ENCODE results near the gene SLAIN1.
"Not testable (repeated sequence)": the region's sequence is repeated elsewhere in the genome, so short reads cannot be mapped to it uniquely, and the experiment has no call there.

The SLAIN1 gene

DNA sequence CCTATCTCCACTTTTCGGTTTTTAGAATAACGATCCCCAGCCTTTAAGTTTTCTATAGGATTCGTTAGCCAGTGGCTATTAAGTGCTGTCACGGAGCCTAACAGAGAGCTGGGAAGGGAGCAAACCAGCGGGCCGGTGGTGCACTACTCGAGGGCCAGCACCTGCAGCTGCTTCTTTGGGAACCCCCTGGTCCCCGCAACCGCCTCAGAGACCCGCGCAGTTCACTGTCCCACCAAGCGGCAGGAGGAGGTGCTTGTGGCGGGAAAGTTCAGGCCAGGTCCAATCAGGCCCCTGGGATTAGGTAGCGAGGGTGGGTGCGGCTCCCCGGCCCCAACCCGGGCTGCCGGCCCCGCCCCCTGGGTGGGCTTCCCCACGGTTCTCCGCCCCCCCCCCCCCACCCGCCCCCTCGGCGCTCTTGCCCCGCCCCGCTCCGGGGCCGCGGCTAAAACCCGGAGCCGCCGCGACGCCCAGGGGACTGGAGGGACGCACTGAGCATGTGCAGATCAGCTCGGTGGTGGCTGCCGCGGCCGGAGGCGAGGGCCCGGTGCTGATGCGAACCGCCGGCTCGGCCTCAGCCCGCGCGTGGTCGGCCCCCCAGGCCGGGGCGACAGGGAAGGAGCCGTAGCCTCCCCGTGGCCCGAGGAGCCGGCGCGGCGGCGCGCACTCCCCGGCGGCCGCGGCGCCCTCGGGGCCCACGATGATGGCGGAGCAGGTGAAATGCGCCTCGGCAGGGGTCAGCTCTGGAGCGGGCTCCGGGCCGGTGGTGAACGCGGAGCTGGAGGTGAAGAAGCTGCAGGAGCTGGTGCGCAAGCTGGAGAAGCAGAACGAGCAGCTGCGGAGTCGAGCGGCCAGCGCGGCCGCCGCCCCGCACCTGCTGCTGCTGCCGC is at the start of gene SLAIN1:
Gene SLAIN1, plus strand, starts transcription at position 471 of the 887 bp plus-strand sequence. Its CDS starts 227 bp downstream, at position 698.
- no peak within 1 kb of the TSS for H3K27ac Mint-ChIP-seq
- H3K27me3 Mint-ChIP-seq, result peaks cover 3% of the 10 kb centered on the region
- peaks cover 4% of the 10 kb centered on the region for H3K36me3 Mint-ChIP-seq (ENCODE audit: low read depth)
- no peaks in the 10 kb centered on the region for H3K9me3 Mint-ChIP-seq
- H3K4me3 Mint-ChIP-seq, result peak within 1 kb of the TSS; percentile 100
- peaks cover 38% of the 10 kb centered on the region for H3K4me1 Mint-ChIP-seq (ENCODE audit: low read depth)

DNA sequence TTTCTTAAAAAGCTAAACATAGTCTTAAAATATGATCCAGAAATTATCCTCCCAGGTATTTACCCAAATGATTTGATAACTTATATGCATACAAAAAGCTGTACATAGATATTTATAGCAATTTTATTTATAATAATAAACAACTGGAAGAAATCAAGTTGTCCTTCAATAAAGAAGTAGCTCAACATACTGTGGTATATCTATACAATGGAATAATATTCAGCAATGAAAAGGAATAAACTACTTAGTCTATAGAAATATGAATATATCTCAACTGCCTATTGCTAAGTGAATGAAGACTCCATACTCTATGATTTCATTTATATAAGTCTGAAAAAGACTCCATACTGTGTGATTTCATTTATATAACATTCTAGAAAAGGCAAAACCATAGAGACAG is 47.1 kb upstream of the SLAIN1 start:
- Mint-ChIP-seq H3K36me3 (ENCODE audit: low read depth) (no peaks in the 10 kb centered on the region), H3K27me3 (no peaks in the 10 kb centered on the region), H3K4me1 (ENCODE audit: low read depth) (no peaks in the 10 kb centered on the region), H3K27ac (no peak overlapping the region), H3K9me3 (peaks cover 7% of the 10 kb centered on the region), H3K4me3 (no peak overlapping the region)

- H3K27me3 Mint-ChIP-seq, result no peaks in the 10 kb centered on the region
- peaks cover 7% of the 10 kb centered on the region for H3K9me3 Mint-ChIP-seq
- no peak overlapping the region for H3K4me3 Mint-ChIP-seq
- no peak overlapping the region for H3K27ac Mint-ChIP-seq
- H3K36me3 Mint-ChIP-seq (ENCODE audit: low read depth), result no peaks in the 10 kb centered on the region
- no peaks in the 10 kb centered on the region for H3K4me1 Mint-ChIP-seq (ENCODE audit: low read depth)
These were observed 44.2 kb upstream of the SLAIN1 start for GRCh38 chr13:77653301-77653700.

DNA sequence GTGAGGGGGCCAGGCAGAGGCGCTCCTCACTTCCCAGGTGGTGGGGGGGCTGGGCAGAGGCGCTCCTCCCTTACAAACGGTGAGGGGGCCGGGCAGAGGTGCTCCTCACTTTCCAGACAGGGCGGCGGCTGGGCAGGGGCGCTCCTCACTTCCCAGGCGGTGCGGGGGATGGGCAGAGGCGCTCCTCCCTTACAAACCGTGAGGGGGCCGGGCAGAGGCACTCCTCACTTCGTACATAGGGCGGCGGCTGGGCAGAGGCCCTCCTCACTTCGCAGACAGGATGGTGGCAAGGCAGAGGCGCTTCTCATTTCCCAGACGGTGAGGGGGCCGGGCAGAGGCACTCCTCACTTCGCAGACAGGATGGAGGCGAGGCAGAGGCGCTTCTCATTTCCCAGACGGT is 37.5 kb upstream of the SLAIN1 start:
- H3K4me1 Mint-ChIP-seq (ENCODE audit: low read depth); H3K36me3 Mint-ChIP-seq (ENCODE audit: low read depth); H3K27me3 Mint-ChIP-seq; H3K9me3 Mint-ChIP-seq; H3K27ac Mint-ChIP-seq; H3K4me3 Mint-ChIP-seq: not testable (repeated sequence)

DNA sequence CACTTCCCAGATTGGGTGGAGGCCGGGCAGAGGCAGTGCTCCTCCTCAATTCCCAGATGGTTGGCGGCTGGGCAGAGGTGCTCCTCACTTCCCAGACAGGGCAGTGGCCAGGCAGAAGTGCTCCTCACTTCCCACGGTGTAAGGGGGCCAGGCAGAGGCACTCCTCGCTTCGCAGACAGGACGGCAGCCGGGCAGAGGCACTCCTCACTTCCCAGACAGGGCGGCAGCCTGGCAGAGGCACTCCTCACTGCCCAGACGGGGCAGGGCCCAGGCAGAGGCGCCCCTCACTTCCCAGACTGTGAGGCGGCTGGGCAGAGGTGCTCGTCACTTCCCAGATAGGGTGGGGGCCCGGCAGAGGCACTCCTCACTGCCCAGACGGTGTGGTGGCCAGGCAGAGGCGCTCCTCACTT is 36.6 kb upstream of the SLAIN1 start:
- Mint-ChIP-seq H3K36me3 (ENCODE audit: low read depth) (no peaks in the 10 kb centered on the region), H3K9me3 (no peaks in the 10 kb centered on the region), H3K4me1 (ENCODE audit: low read depth) (no peaks in the 10 kb centered on the region), H3K27ac (no peak overlapping the region), H3K4me3 (no peak overlapping the region), H3K27me3 (no peaks in the 10 kb centered on the region)

GRCh38 chr13:77662301-77662700 is 35.2 kb upstream of the SLAIN1 start:
- H3K4me3 Mint-ChIP-seq; H3K4me1 Mint-ChIP-seq (ENCODE audit: low read depth); H3K36me3 Mint-ChIP-seq (ENCODE audit: low read depth); H3K27me3 Mint-ChIP-seq; H3K9me3 Mint-ChIP-seq; H3K27ac Mint-ChIP-seq: not testable (repeated sequence)

DNA sequence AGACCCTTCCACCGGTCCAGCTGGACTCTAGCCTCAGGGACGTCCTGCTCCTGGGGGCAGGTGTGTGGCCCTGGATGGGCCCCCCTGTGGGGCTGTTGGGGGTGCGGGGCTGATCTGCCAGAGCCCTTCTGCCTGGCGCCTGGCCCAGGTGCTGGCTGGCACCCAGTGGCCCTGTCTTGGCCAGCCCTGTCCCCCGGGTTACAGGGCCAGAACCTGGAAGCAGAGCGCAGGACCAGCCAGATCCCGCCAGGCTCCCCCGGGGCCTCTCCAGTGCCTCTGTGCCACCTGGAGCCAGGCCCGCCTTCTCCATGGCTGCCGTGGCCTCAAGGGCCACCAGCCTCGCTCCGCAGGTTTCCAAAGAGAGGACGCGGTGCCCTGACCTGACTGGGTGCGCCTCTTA is 34.7 kb upstream of the SLAIN1 start:
- H3K9me3 Mint-ChIP-seq; H3K27me3 Mint-ChIP-seq; H3K36me3 Mint-ChIP-seq (ENCODE audit: low read depth); H3K4me1 Mint-ChIP-seq (ENCODE audit: low read depth); H3K4me3 Mint-ChIP-seq; H3K27ac Mint-ChIP-seq: not testable (repeated sequence)

GRCh38 chr13:77674852-77675251 is 22.6 kb upstream of the SLAIN1 start:
- Mint-ChIP-seq H3K9me3 (peaks cover 3% of the 10 kb centered on the region), H3K27me3 (peaks cover 43% of the 10 kb centered on the region), H3K27ac (no peak overlapping the region), H3K4me3 (no peak overlapping the region), H3K36me3 (ENCODE audit: low read depth) (no peaks in the 10 kb centered on the region), H3K4me1 (ENCODE audit: low read depth) (no peaks in the 10 kb centered on the region)

DNA sequence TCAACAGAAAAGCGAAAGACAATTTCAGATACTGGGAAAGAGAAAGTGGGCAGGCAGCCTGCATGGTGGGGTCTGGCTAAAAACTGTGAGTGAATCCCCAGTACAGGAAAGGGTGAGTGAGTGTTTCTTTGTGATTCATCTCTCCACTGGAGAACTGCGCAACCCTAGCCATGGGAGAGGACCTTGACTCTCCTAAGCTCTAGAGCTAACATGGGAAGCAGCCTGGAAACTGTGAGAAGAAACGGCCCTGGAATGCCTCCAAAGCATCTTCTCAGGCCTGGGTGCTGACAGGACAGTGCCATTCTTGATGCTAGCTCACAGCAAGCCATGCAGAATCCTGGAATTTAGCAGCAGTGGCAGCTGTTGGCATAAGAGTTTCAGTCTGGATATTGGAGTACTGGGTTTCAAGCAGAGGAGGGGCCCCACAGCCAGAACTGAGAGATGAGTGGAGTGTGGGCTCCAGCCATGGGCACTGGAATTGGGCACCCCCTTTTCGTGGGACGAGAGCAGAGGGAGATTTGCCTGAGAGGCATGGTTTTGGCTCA is 18.7 kb upstream of the SLAIN1 start:
- H3K4me1 Mint-ChIP-seq (ENCODE audit: low read depth), result no peaks in the 10 kb centered on the region

DNA sequence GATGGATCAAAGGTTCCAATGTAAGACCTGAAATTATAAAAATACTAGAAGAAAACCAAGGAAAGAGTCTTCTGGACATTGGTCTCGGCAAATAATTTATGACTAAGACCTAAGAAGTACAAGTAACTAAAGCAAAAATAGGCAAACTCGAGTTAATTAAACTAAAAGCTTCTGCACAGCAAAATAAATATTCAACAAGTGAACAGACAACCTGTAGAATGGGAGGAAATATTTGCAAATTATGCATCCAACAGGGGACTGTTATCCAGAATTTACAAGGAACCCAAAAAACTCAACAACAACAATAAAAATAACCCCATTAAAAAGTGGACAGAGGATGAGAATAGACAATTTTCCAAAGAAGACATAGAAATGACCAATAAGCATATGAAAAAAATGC is 9.7 kb upstream of the SLAIN1 start:
- no peaks in the 10 kb centered on the region for H3K36me3 Mint-ChIP-seq (ENCODE audit: low read depth)
- H3K4me3 Mint-ChIP-seq, result no peak overlapping the region
- H3K27me3 Mint-ChIP-seq, result peaks cover 3% of the 10 kb centered on the region
- H3K4me1 Mint-ChIP-seq (ENCODE audit: low read depth), result no peaks in the 10 kb centered on the region
- H3K9me3 Mint-ChIP-seq, result no peaks in the 10 kb centered on the region
- no peak overlapping the region for H3K27ac Mint-ChIP-seq

More for the DNA sequence above, 18.7 kb upstream of the SLAIN1 start:
- H3K4me3 Mint-ChIP-seq, result no peak overlapping the region
- H3K27me3 Mint-ChIP-seq, result peaks cover 21% of the 10 kb centered on the region
- H3K36me3 Mint-ChIP-seq (ENCODE audit: low read depth), result no peaks in the 10 kb centered on the region
- H3K9me3 Mint-ChIP-seq, result peaks cover 3% of the 10 kb centered on the region
- H3K27ac Mint-ChIP-seq, result no peak overlapping the region

DNA sequence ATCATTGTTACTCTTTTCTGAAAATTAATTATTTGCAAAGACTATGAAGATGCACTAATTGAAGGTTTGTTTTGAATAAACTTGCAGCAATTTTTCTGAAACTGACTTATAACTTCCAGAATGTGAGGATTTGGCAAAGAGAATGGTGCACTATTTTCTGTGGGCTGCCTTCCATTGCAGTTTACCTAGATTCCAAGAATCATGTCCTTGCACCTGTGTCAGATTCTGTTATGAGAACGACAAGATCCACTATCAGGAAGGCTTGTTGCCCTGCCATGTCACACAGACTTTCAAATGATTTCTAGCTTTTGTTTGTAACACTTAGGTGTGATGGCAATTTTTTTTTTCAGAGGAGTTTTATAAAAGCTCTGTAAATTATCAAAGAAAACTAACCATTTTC is 5.6 kb upstream of the SLAIN1 start:
- H3K27ac Mint-ChIP-seq, result no peak overlapping the region
- no peaks in the 10 kb centered on the region for H3K36me3 Mint-ChIP-seq (ENCODE audit: low read depth)
- H3K27me3 Mint-ChIP-seq, result peaks cover 6% of the 10 kb centered on the region
- no peaks in the 10 kb centered on the region for H3K9me3 Mint-ChIP-seq
- no peak overlapping the region for H3K4me3 Mint-ChIP-seq
- H3K4me1 Mint-ChIP-seq (ENCODE audit: low read depth), result peaks cover 12% of the 10 kb centered on the region

- Mint-ChIP-seq H3K4me3 (no peak overlapping the region), H3K27me3 (peaks cover 6% of the 10 kb centered on the region), H3K36me3 (ENCODE audit: low read depth) (no peaks in the 10 kb centered on the region), H3K27ac (no peak overlapping the region), H3K4me1 (ENCODE audit: low read depth) (peaks cover 16% of the 10 kb centered on the region), H3K9me3 (no peaks in the 10 kb centered on the region)
These were observed 4.6 kb upstream of the SLAIN1 start for GRCh38 chr13:77692746-77693448.

DNA sequence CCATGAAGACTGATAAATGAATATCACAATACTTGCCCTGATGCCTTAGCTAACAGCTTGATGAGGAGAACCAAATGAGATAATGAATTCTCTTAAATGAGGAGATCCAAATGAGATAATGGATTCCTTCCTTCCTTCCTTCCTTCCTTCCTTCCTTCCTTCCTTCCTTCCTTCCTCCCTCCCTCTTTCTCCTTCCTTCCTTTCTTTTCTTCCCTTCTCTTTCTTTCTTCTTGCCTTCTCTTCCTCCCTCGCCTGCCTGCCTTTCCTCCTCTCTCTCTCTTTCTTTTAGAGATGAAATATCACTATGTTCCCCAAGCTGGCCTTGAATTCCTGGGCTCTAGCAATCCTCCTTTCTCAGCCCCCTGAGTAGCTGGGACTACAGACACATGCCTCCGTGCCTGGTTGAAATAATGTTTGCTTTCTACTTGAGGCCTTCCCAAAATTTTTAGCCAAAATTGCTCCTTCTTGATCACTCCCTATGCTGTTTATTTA is 4.0 kb upstream of the SLAIN1 start:
- Mint-ChIP-seq H3K4me1 (ENCODE audit: low read depth) (peaks cover 16% of the 10 kb centered on the region), H3K4me3 (no peak overlapping the region), H3K9me3 (no peaks in the 10 kb centered on the region), H3K36me3 (ENCODE audit: low read depth) (no peaks in the 10 kb centered on the region), H3K27me3 (peaks cover 5% of the 10 kb centered on the region), H3K27ac (no peak overlapping the region)

GRCh38 chr13:77696006-77696878 is 1.2 kb upstream of the SLAIN1 start:
- Mint-ChIP-seq H3K36me3 (ENCODE audit: low read depth) (no peaks in the 10 kb centered on the region), H3K4me1 (ENCODE audit: low read depth) (peaks cover 34% of the 10 kb centered on the region), H3K4me3 (peak overlapping the region; percentile 78), H3K27me3 (peaks cover 3% of the 10 kb centered on the region), H3K9me3 (no peaks in the 10 kb centered on the region), H3K27ac (no peak overlapping the region)
